ENCODE results near the gene KCNK17.

KCNK17 gene, protein sequence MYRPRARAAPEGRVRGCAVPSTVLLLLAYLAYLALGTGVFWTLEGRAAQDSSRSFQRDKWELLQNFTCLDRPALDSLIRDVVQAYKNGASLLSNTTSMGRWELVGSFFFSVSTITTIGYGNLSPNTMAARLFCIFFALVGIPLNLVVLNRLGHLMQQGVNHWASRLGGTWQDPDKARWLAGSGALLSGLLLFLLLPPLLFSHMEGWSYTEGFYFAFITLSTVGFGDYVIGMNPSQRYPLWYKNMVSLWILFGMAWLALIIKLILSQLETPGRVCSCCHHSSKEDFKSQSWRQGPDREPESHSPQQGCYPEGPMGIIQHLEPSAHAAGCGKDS

DNA sequence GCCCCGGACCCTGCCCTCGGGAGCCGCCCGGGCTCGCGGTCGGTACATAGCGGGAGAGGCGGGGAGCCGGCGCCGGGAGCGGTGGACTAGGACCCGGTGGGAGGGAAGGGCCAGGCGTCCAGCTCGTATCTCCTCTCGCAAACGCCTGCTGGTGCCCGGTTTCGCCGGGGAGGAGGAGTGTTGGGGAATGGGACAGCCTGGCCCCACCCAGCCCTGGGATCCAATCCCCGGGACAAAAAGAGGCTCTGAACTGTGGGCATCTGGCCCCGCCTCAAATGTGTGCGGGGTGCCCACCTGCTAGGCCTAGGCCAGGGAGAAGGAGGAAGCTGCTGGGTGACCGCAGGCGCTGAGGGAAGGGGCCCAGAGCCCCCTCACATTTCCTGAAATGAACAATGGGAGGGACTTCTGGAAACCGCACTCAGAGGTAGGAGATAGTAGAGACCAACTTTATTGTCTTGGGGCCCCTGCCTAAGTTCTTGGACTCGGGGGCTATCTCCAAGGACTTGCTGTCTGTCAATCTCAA lies at the start of gene KCNK17:
Gene KCNK17, minus strand, starts transcription at position 147 of the 523 bp plus-strand sequence. Its CDS starts 99 bp downstream, at position 48.
- DNase-seq (ENCODE audit: low spot score) = no peak

DNA sequence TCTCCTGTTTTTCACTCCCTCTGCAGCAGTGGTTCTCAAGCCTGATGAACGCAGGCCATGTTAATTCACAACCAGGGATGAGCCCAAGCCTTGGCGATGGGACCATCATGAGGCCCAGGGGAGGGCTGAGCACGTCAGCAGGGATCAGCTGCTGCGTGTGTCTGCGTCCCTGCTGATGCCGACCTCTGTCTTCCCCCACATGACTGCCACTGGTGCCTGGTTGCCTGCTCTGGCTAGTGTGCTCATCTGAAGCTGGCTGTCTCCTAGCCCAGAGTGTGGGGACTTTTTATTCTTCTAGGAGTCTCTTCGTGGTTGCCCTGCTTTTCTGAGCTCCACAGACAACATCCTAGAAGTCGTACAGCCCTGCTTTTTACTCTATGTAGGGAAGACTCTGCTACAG lies 49.1 kb upstream of the KCNK17 start:
- DNase-seq (ENCODE audit: low spot score) = no peak

DNA sequence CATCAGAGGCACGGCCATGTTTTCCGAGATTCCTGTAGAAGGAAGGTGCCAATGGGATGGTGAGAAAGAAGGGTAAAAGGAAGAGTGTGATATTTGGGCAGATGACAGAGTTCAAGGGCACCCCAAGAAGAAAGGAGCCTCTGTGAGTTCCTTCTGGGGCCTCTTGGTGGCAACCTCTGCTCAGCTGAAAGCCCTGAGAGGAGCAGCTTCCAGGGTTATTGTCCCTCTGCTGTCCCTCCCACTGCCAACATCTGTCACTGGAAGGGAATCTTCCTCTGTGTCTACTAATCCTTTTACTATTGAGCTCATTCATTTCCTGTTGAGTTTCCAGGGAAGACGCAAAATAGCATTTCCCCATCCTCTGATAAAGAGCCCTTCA lies 48.3 kb upstream of the KCNK17 start:
- peak; percentile 75 for DNase-seq (ENCODE audit: low spot score)

DNA sequence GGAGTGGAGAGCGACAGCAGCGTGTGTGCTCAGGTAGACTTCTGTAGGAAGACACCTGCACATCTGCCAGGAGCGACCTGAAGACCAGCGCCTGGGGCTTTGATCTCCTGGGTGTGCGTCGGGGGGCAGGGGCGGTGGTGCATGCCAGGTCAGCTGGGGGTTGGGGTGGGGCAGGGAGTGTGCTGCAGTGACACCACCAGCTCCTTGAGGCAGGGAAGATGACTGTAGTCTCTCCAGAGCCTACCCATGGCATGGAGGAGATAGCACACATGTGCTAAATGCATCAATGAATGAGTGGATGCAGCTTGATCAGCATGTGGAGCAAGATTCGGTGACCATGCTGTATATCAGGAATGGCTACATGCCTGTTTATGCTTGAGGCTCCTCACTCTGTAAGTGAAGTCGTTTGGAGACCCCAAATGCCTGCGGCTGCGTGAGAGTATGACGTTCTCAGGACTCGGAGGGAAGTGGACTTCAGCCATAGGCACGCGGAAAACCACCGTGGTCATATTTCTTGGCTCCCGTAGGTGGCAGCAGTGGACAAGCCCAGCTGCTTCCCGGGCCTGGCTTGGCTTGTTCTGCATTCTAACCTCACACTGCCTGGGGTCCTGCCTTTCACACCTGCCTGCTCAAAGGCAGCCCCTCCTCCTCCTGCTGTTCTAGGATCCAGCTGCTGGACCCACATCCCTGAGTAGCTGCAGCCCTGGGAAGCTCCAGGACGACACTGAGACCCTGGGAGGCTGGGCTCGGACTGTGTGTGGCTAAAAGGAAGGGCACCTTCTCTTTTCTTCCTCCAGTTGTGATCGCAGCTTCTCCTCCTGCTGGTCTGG lies 47.7 kb upstream of the KCNK17 start:
- DNase-seq (ENCODE audit: low spot score) = peak; percentile 83

DNA sequence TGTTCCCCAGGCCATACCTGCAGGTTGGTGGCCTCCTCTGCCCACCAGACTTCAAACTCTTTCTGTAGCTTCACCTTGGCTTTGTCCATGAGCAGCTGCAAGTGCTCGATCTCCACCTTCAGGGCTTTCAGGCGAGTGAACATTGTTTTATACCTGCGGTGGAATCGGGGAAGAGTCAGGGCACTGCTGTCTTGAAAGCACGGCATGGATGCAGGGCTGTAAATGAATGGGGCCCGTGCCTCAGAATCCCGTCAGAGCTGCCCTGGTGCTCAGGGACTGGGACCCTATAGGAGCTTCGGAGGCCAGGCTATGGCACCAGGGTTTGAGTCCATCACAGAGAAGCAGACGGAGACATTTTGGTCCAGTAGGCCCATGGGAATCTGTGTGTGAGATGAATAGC lies 46.2 kb upstream of the KCNK17 start:
- DNase-seq (ENCODE audit: low spot score) = no peak

DNA sequence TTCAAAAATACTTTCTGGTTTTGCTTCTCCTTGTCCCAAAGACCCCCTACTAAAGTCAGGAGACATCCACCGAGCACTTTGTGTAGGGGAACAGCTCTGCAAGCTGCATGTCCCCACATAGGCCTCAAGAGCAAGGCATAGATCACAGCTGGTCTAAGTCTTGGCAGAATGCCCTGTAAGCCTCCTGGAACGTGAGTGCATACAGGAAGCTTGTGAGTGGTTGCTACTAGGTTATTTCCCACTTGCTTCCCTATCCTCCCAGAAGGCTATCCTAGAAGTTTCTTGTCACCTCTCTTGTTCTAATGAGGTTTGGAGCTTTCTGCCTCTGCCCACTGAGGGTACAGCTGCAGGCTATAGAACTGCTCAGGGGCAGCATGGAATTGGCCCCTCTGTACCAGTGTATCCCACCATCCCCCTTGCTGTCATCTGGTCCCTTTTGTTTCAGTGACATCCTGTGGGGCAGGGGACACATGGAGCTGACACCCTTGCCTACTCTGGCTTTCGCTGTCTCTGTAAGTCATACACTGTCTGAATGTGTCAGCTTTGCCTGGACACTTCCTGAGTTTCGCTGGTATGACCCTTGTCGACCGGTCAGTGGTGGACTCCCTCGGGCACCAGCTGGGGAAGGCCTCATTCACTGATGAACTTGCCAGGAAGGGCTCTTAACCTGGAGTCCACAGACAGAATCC lies 43.9 kb upstream of the KCNK17 start:
- DNase-seq (ENCODE audit: low spot score) = no peak

DNA sequence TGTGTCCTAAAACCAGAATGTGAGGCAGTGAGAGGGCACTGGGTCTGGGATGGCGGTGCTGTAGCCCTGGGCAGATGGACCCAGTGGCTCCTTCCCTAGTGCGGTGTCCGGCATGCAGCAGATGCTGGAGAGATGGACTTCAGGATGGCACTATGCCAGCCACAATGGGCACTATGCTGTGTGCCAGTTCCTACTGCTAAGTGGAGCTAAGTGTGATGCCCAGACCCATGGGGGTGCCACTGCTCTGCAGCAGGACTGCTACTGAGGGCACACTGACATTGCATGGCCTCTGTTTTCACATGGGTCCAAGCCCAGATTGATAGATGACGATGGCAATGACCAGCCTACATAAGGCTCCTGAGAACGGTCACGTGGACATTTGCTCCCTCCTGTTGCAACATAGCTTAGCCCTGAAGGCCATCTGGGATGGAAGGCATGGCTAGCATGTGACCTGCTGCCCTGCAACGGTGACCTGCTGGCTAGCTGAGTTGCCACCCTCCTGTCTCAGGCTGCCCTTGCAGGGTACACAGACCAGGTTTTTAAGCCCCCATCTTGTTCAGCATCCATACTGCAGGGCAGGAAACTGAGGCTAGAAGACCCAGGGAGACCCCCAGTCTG lies 39.6 kb upstream of the KCNK17 start:
- DNase-seq (ENCODE audit: low spot score) = no peak

DNA sequence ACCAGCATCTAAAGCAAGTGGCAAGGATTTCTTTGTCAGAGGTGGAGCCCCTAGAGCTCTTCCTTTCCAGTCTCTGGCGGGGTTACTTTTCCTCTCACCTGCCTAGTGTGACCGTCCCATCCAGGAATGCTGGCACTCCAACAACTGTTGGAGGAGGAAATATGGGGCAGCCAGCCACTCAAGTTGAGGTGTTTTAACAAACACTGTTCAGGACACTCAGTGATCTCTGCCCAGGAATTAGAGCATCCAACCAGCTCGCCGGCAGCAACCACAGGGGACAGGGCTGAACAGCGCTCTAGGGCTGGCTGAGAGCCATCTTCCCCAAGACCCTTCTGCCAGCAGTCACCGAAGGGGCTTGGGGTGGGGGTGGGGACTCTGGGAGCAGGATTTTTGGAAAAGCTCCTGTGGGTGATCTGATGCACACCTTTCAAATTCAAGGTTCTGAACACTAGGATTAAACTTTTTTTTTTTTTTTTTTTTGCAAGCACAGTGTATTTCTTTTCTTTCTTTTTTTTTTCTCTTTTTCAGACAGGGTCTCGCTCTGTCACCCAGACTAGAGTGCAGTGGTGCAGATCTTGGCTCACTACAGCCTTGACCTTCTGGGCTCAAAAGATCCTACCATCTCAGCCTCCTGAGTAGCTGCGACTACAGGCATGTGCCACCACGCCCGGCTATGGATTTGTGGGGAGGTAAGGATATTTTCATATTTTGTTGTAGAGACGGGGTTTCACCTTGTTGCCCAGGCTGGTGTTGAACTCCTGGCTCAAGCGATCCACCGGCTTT lies 36.7 kb upstream of the KCNK17 start:
- no peak for DNase-seq (ENCODE audit: low spot score)

DNA sequence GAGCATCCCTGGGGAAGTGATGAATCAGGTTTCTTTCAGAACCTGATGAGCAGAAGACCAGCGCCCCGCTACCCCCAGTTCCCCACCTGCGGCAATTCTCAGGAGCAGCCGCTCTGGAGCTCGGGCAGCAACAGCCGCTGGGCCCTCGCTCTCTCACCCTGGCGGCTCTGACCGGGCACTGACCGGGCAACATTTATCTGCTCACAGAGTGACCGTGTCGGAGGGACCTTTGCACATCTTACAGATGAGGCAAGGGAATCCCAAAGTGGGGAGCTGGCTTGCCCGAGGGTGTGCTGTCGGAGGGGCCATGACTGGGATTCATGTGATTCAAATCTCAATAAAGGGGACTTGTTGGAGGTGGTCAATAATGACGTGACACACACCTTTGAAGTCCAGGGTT lies 34.5 kb upstream of the KCNK17 start:
- DNase-seq (ENCODE audit: low spot score) = no peak

DNA sequence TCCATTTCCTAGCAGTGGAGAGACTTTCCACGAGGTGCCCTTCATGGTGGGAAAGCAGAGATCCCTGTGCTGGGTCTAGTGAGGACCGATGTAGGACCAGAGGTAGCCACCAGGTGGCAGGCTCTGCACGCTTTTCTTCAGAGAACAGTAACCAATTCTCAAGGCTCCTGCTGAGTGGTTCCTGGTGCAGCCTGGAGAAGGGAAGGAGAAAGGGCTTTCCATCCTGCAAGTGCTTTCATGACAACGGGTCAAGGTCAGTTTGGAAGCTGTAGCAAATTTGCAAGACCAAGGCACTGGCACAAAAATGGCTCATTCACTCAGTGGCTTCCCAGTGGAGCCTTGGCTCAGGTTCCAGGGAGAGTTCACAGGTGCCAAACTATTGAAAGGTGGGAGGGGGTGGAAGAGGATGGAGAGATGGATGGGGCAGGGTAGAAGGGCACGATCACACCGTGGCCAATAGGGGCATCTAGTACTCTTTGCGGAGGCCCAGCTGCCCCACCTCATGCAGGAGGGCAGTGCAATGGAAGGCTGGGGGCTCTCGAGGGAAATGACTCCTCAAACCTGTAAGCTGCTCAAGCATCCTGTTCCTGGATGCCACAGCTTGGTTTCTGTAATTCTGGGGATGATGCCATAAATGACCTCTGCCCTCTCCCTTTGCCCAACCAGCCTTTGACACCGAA lies 33.8 kb upstream of the KCNK17 start:
- DNase-seq (ENCODE audit: low spot score) = peak; percentile 65

DNA sequence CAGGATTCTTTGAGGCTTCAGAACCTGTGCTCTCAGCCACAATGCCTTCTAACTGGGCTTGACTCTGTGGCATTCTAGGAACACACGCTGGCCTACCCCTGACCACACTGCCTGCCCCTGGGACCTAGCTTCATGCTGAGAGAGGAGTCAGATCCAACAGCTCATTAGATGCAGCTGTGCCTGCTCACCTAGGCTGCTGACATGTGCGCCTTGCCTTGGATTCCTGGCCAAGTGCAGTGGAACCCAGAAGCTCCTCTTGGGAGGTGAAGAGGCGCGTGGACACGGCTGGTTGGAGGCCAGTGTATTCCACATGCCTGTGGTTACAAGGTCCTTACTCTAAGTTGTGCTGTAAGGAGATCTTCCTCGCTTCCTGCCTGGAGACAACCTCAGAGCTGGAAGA lies 33.0 kb upstream of the KCNK17 start:
- no peak for DNase-seq (ENCODE audit: low spot score)

DNA sequence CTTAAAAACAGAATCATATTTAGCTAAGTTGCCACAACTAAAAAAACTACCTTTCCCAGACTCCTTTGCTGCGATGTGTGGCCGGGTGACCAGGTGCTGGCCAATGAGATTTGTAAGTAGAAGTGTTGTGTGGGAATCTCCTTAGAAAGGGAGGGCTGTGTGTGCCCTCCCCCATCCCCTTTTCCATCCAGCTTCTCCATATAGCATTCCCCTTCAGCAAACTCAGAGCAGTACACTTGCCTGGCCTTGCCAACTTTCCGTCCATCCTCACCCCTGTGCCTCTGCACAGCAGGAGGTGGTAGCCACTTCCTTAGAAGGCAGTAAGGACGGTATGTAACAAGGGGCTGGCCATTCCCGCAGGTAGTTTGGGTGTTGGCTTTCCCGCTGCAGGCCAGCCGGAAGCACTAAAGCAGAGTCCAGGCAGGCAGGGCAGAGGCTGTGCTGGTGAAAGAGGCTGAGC lies 30.6 kb upstream of the KCNK17 start:
- DNase-seq (ENCODE audit: low spot score) = no peak

DNA sequence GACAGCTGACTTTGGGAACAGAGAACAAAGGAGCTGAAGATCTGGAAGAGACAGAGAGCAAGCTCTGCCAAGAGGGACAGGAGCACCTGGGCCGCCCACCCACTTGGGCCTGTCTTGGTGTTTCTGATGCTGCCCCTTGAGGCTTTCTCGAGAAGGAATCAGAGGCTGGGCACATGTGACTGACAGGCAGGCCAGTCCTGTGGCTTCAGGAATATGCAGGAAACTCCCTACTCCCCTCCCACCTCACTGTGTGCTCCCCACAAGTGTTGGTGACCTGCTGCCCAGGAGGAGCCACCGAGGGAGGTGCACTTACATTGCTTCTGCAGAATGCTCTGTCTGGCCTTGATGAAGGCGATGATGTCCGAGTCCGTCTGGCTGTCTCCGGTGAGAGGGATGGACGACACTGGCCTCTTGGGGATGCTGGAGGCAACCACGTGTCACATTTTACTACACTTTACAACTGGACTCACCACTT lies 29.2 kb upstream of the KCNK17 start:
- no peak for DNase-seq (ENCODE audit: low spot score)

DNA sequence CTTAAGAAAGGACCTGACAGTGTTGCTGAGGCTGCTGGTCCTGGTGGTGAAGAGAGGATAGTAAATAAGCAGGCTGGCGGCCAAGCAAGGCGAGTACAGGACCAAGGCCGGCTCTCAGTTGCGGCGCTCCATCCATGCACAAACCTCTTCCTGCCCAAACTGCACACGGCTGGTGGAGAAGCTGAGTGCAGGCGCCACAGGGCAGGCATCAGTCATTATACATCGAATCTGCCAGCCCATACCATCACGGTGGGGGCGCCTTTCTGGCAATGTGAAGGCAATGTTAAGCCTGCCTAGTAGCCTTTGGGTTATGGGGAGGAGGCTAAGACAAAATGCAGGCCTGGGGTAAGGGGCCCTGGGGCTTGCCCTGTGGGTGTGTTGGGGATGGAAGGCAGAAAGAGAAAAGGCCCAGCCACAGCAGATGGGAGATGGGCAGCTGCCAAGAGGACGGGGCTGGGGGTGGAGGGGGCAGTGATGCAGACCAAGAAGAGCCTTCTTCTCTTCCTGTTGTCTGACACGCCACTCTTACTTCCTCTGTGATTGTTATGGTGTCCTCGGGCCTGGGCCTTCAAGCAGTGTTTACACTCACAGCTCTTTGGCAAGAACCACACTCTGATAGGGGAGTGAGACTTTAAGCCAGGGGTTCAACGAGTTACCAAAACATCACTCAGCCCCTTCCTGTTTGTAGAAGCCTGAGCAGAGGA lies 28.6 kb upstream of the KCNK17 start:
- peak; percentile 31 for DNase-seq (ENCODE audit: low spot score)

DNA sequence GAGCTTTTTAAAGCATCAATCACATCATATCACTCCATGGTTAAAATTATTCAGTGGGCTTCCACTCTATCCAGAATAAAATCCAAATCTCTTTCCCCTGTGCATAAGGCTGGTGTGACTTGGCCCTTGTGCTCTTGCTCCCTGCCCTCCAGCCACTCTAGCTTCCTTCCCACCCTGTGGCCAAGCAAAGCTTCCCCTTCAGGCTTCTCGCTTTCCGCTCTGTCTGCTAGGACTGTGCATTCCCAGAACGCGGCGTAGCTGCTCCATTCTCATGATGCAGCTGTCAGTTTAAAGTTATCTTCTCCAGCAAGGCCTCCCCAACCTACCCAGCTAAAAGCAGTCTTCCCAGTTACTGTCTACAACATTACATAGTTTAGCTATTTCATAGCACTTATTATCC lies 27.7 kb upstream of the KCNK17 start:
- DNase-seq (ENCODE audit: low spot score) = no peak

DNA sequence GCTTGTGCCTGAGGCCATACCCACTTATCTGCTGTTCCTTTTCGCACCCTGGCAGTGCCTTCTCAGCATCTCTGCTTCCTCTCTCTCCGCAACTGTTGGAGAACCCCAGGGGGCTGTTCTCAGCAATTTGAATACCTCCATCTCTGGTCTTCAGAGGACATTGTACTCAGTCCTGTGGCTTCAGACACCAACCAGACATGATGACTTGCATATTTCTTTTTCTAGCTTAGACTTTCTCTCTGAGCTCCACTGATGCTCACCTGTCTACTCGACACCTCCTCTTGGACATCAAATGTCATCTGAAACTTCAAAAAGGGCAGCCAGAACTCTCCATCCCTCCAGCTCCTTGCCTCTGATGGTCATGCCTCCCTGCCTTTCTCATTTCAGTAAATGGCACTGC lies 27.1 kb upstream of the KCNK17 start:
- no peak for DNase-seq (ENCODE audit: low spot score)

DNA sequence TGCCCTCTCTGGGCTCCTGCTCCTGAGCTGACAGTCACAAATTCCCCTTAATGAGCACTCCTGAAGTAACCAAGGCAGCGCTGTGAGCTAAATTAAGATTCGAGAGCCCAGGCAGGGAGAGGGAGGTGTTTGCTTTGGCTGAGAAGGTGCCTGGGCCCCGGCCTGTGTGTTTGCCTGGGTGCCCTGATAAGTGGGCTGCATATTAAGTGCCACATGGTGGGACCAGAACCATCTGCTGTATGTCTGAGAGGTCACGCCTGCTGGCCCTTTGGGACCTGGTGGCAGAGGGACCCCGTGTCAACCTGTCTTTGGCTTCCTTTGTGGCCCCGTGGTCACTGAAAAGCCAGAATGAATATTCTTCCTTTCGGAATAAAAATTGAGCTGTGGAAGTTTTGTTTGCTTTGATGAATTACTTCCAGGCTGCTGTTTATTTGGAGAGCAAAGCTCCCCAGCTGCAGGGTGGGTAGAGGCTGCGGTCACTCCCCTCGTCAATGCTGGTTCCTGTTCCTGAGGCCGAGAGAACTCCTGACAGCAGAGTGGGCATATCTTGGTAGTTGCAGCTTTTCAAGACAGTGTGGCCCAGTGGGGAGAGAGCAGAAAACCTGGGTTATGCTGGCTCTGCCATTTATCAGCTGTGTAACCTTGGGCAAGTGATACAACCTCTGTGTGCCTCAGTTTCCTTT lies 25.8 kb upstream of the KCNK17 start:
- no peak for DNase-seq (ENCODE audit: low spot score)

DNA sequence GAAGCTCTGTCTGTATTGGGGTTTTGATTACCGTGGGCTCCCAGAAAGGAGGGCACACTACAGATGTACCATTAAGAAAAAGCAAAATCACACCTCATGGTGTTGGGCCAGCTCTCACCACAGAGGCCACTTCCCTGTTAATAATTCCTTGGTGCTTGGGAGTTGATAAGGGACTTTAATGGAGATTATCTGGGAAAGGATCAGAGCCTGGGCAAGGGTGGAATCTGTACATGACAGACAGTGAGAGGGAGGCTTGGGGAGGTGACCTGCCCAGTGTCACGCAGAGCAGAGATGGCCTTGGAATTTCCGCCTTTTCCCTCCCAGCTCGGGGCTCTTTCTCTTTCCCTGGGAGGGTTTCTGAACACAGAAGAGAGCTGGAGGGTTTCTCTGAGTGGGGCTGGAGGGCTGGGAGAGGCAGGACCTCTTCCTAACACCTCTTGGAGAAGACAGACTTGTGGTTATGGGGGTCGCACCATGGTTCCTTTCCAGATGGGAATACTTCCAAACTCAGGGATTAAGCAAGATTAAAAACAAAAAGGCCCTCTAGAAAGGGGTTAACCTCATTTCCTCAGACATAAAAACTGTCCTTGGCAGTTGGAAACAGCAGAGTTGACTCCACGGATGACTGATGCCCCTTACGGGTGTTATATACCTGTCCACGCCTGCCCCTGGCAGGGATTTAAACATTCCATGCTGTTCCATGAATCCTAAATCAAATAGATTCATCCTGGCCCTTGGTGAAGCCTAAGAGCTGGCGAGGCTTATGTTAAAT lies 25.1 kb upstream of the KCNK17 start:
- DNase-seq (ENCODE audit: low spot score) = no peak

DNA sequence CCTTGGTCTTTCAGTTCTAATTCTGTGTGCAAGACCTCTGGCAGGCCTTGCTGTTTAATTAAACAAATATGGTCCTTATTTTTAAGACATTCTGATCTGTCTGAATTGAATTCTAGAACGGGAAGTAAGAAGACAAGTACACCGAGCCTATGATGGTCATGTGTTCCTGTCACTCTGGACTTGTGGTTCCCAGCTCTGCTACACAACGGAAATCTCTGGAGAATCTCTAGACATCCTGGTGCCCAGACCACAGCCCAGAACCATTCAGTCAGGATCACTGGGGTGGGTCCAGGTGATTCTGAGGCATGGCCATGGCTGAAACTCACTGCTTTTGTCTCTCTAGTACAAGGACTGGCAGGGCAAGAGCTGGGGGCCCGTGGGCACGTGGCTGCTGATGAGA lies 24.2 kb upstream of the KCNK17 start:
- peak; percentile 52 for DNase-seq (ENCODE audit: low spot score)

Data from pons (tissue), 1 donor.